ENCODE results near the gene DHX32. TPM values are rescaled to one million over a fixed set of nuclear protein-coding genes. Genes with fewer than 3 reads are reported as not detected.

The DHX32 gene
- polyA plus RNA-seq, 1 of the 3 experiments (the other 2 are of a cell fraction): 16.8 TPM

DNA sequence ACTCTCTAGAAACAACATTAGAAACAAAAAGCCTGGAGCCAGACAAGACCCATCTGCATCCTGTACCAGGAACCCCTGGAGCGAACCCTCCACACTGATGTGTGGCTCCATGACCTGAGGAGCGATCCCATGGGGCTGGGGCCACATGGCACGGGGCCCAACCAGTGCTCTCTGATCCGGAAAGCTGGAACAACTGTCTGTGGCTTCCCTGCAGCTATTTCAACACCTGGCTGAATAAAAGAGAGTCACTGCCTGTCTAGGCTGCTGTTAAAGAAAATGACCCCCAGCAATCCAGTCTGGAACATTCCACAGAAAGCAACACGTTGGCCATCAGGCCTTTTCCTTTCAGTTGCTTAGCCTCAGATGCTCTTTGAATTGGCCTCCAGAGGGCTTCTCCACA is 79.0 kb downstream of the DHX32 start:
- no peaks in the 10 kb centered on the region for H3F3A ChIP-seq (replicated peaks; ENCODE audit: insufficient read depth)
- H3K36me3 ChIP-seq (replicated peaks in 1 of 2; ENCODE audit: control insufficient read depth in 1 of 2, insufficient read depth in 2 of 2, low read length in 1 of 2): peaks cover 15 to 78% of the 10 kb centered on the region in 2 experiments
- no peak overlapping the region for H3K4me3 ChIP-seq (ENCODE audit: low read depth in 2 of 2, low read length in 1 of 2)
- DNase-seq: no peak
- WGBS (ENCODE audit: low lambda C conversion rate): 92% methylated on average over 3 of the region's 5 CpGs
- CTCF ChIA-PET: interaction anchor here (1.0 kb wide), 1 partner anchor 64 kb away, joined by 3 read pairs; no protein-coding TSS in a partner anchor
- H3K9me2 ChIP-seq: no peaks in the 10 kb centered on the region
- H3K27ac ChIP-seq (ENCODE audit: low read depth in 2 of 2, low read length in 1 of 2): no peak overlapping the region
- H3K9me3 ChIP-seq: no peaks in the 10 kb centered on the region
- no peak overlapping the region for H3K4me2 ChIP-seq
- POLR2A ChIA-PET: no interaction called here
- no peaks in the 10 kb centered on the region for H3K27me3 ChIP-seq (ENCODE audit: insufficient read depth)
- no peak overlapping the region for H3K9ac ChIP-seq
- no peak overlapping the region for H2AFZ ChIP-seq (ENCODE audit: low read depth)
- no peaks in the 10 kb centered on the region for H4K20me1 ChIP-seq (ENCODE audit: insufficient read depth)
- H3K4me1 ChIP-seq (ENCODE audit: control insufficient read depth in 1 of 2, insufficient read depth in 2 of 2, low read depth in 1 of 2, low read length in 1 of 2): no peaks in the 10 kb centered on the region
- no peaks in the 10 kb centered on the region for H3K79me2 ChIP-seq (ENCODE audit: insufficient read depth)
- no peak for TF ChIP-seq RFX5 (IDR thresholded peaks at IDR 0.05; ENCODE audit: low read length)
- TF ChIP-seq, protein P1, sequence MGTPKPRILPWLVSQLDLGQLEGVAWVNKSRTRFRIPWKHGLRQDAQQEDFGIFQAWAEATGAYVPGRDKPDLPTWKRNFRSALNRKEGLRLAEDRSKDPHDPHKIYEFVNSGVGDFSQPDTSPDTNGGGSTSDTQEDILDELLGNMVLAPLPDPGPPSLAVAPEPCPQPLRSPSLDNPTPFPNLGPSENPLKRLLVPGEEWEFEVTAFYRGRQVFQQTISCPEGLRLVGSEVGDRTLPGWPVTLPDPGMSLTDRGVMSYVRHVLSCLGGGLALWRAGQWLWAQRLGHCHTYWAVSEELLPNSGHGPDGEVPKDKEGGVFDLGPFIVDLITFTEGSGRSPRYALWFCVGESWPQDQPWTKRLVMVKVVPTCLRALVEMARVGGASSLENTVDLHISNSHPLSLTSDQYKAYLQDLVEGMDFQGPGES (IDR thresholded peaks at IDR 0.05; ENCODE audit: low read depth, low read length): no peak
- no peak for TF ChIP-seq TEAD4 (IDR thresholded peaks at IDR 0.05; ENCODE audit: borderline replicate concordance, insufficient read depth)
- no peak for TF ChIP-seq TCF12 (IDR thresholded peaks at IDR 0.05)
- TF ChIP-seq FOXJ3 (CRISPR knock-in tag; IDR thresholded peaks at IDR 0.05): no peak
- TF ChIP-seq RCOR1 (IDR thresholded peaks at IDR 0.05; ENCODE audit: low read length): no peak
- no peak for TF ChIP-seq ELF1 (IDR thresholded peaks at IDR 0.05)
- no peak for TF ChIP-seq GATA2 (CRISPR knock-in tag; IDR thresholded peaks at IDR 0.05)
- no peak for TF ChIP-seq POLR2AphosphoS5 (IDR thresholded peaks at IDR 0.05; ENCODE audit: low read depth, low read length)
- TF ChIP-seq SMC3 (IDR thresholded peaks at IDR 0.05; ENCODE audit: low read depth, low read length): no peak
- no peak for TF ChIP-seq FOSL2 (IDR thresholded peaks at IDR 0.05; ENCODE audit: borderline replicate concordance, low read depth)
- TF ChIP-seq GABPA (IDR thresholded peaks at IDR 0.05; ENCODE audit: low read depth): no peak
- TF ChIP-seq, protein P2, sequence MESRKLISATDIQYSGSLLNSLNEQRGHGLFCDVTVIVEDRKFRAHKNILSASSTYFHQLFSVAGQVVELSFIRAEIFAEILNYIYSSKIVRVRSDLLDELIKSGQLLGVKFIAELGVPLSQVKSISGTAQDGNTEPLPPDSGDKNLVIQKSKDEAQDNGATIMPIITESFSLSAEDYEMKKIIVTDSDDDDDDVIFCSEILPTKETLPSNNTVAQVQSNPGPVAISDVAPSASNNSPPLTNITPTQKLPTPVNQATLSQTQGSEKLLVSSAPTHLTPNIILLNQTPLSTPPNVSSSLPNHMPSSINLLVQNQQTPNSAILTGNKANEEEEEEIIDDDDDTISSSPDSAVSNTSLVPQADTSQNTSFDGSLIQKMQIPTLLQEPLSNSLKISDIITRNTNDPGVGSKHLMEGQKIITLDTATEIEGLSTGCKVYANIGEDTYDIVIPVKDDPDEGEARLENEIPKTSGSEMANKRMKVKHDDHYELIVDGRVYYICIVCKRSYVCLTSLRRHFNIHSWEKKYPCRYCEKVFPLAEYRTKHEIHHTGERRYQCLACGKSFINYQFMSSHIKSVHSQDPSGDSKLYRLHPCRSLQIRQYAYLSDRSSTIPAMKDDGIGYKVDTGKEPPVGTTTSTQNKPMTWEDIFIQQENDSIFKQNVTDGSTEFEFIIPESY (IDR thresholded peaks at IDR 0.05; ENCODE audit: borderline replicate concordance, low read depth): no peak
- no peak for TF ChIP-seq JUND (IDR thresholded peaks at IDR 0.05)
- TF ChIP-seq YY1 (IDR thresholded peaks at IDR 0.05; ENCODE audit: low read depth): no peak
- TF ChIP-seq RAD21 (IDR thresholded peaks at IDR 0.05; ENCODE audit: low read length): no peak
- TF ChIP-seq PBX3 (IDR thresholded peaks at IDR 0.05): no peak
- TF ChIP-seq, protein P3, sequence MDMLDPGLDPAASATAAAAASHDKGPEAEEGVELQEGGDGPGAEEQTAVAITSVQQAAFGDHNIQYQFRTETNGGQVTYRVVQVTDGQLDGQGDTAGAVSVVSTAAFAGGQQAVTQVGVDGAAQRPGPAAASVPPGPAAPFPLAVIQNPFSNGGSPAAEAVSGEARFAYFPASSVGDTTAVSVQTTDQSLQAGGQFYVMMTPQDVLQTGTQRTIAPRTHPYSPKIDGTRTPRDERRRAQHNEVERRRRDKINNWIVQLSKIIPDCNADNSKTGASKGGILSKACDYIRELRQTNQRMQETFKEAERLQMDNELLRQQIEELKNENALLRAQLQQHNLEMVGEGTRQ (IDR thresholded peaks at IDR 0.05; ENCODE audit: borderline replicate concordance, low read depth, low read length): no peak
- no peak for TF ChIP-seq SIN3A (IDR thresholded peaks at IDR 0.05; ENCODE audit: borderline replicate concordance, low read depth, low read length)
